ENCODE results near the gene FOXJ2.

GRCh38 chr12:8089716-8090115 lies 57.2 kb downstream of the FOXJ2 start:
- no peak for TF ChIP-seq POLR2A (IDR thresholded peaks at IDR 0.05; ENCODE audit: low read depth, low read length)
- no peak for TF ChIP-seq STAT1 (conservative IDR thresholded peaks at IDR 0.05)
- TF ChIP-seq CTCF (IDR thresholded peaks at IDR 0.05 in 2 of 3, conservative IDR thresholded peaks at IDR 0.05 in 1 of 3; ENCODE audit: control insufficient read depth in 2 of 3, extremely low read depth in 1 of 3, insufficient read depth in 1 of 3, low read depth in 3 of 3, low read length in 3 of 3), result no peak
- no peak for TF ChIP-seq MYC (IDR thresholded peaks at IDR 0.05; ENCODE audit: insufficient read depth, insufficient read length, insufficient replicate concordance, low read length, severe bottlenecking)
- no peak for TF ChIP-seq SP1 (IDR thresholded peaks at IDR 0.05; ENCODE audit: low read depth, low read length)
- no peak for TF ChIP-seq SMC3 (IDR thresholded peaks at IDR 0.05; ENCODE audit: borderline replicate concordance, low read length)
- TF ChIP-seq TAF1 (IDR thresholded peaks at IDR 0.05; ENCODE audit: borderline replicate concordance, low read depth, low read length), result no peak
- no peak for TF ChIP-seq EGR1 (IDR thresholded peaks at IDR 0.05; ENCODE audit: borderline replicate concordance in 1 of 2, low read depth in 2 of 2, low read length in 2 of 2)
- no peak for TF ChIP-seq CEBPB (IDR thresholded peaks at IDR 0.05; ENCODE audit: borderline replicate concordance in 1 of 2, low read depth in 2 of 2, low read length in 2 of 2)
- TF ChIP-seq RAD21 (IDR thresholded peaks at IDR 0.05; ENCODE audit: insufficient read depth, low read depth, low read length), result no peak
- TF ChIP-seq FOXM1 (IDR thresholded peaks at IDR 0.05; ENCODE audit: low read depth, low read length), result no peak
- TF ChIP-seq POLR2AphosphoS2 (IDR thresholded peaks at IDR 0.05; ENCODE audit: low read depth, low read length), result no peak
- TF ChIP-seq NR2F1 (conservative IDR thresholded peaks at IDR 0.05), result no peak
- TF ChIP-seq ZBTB40 (IDR thresholded peaks at IDR 0.05; ENCODE audit: borderline replicate concordance), result no peak
